GM12878 (cell line): ENCODE measurements around the gene SYNDIG1. TPM values are rescaled to one million over a fixed set of nuclear protein-coding genes. Genes with fewer than 3 reads are reported as not detected.

Source experiments
- ATAC-seq: fragments of 200-7000 bp; cut with Tn5 transposase; 3 replicates; pipeline ENCODE4 v1.9.1; 2020; ENCODE audit warnings: mild to moderate bottlenecking, moderate library complexity
- BruUV-seq: library from RNA; stranded (reverse); fragments of 400-500 nt; replicated peaks from 2 replicates; lab custom pipeline; 2021; lab: Mats Ljungman, UMichigan
- CTCF ChIA-PET: fragments of 300-600 bp; sonication (Branson Sonifier 250); formaldehyde crosslinking; extraction: SDS; loops from one replicate; lab custom pipeline; 2021; ENCODE audit warnings: inconsistent platforms; lab: Yijun Ruan, JAX
- POLR2A ChIA-PET: fragments of 350-600 bp; formaldehyde crosslinking; extraction: SDS; loops from one replicate; lab custom pipeline; 2021; ENCODE audit warnings: inconsistent platforms; lab: Charles Lee
- RAD21 ChIA-PET: fragments of 300-600 bp; sonication (Branson Sonifier 250); formaldehyde crosslinking; loops from one replicate; lab custom pipeline; 2023; ENCODE audit warnings: antibody characterized with exemption; ENCODE audit not compliant: unreplicated experiment; lab: Charles Lee
- SMC1A ChIA-PET: fragments of 300-600 bp; sonication (Branson Sonifier 250); formaldehyde crosslinking; loops from one replicate; lab custom pipeline; 2023; ENCODE audit not compliant: unreplicated experiment, uncharacterized antibody; lab: Charles Lee
- DNase-seq: peaks from one replicate; pipeline ENCODE4 v3.0.0-alpha.2; 2011; ENCODE audit warnings: low read depth, low spot score
- FAIRE-seq: peaks from 3 replicates; lab custom pipeline; 2011; peaks lifted over from hg19 to GRCh38; lab: Jason Lieb, UNC
- H2AFZ ChIP-seq: 2 replicates; pipeline ENCODE4 v1.6.0; 2011; ENCODE audit warnings: low read depth, low read length, control low read depth; ENCODE audit not compliant: control insufficient read depth
- H3K27ac ChIP-seq: 2 replicates; pipeline ENCODE4 v1.5.1; 2011; ENCODE audit warnings: control low read depth; ENCODE audit not compliant: control insufficient read depth, insufficient read depth
- H3K27me3 ChIP-seq, 2 experiments: replicated peaks in 1 of 2; 2 replicates each; pipeline versions ENCODE4 v1.6.0 to v1.6.1; 2011; ENCODE audit warnings: low read length in 1 of 2; ENCODE audit not compliant: control insufficient read depth in 2 of 2, insufficient read depth in 2 of 2
- H3K36me3 ChIP-seq, 2 experiments: 2 replicates each; pipeline ENCODE4 v1.5.1; 2011; ENCODE audit warnings: low read length in 1 of 2; ENCODE audit not compliant: control insufficient read depth in 2 of 2, insufficient read depth in 2 of 2
- H3K4me1 ChIP-seq: 2 replicates; pipeline ENCODE4 v1.6.1; 2011; ENCODE audit warnings: mild to moderate bottlenecking, low read length, moderate library complexity, mixed read lengths; ENCODE audit not compliant: control insufficient read depth, insufficient read depth
- H3K4me2 ChIP-seq: 2 replicates; pipeline ENCODE4 v1.6.0; 2011; ENCODE audit warnings: control low read depth; ENCODE audit not compliant: control insufficient read depth, insufficient read depth
- H3K4me3 ChIP-seq: fragments of 200-600 bp; sonication (generic); 2 replicates; pipeline ENCODE4 v1.5.1; 2016
- H3K79me2 ChIP-seq: 2 replicates; pipeline ENCODE4 v1.6.0; 2011; ENCODE audit warnings: low read length; ENCODE audit not compliant: control insufficient read depth, insufficient read depth
- H3K9ac ChIP-seq: 2 replicates; pipeline ENCODE4 v1.8.0; 2011; ENCODE audit warnings: low read length, control low read depth, mixed read lengths; ENCODE audit not compliant: control insufficient read depth, insufficient read depth
- H3K9me3 ChIP-seq: replicated peaks from 3 replicates; pipeline ENCODE4 v1.5.1; 2011; ENCODE audit warnings: mild to moderate bottlenecking, low read length; ENCODE audit not compliant: control insufficient read depth, insufficient read depth
- H4K20me1 ChIP-seq: 2 replicates; pipeline ENCODE4 v1.6.0; 2011; ENCODE audit not compliant: control insufficient read depth, insufficient read depth
- ASH2L ChIP-seq: fragments of 300-600, 200-600 bp; sonication (generic); IDR thresholded peaks from 2 replicates; pipeline ENCODE4 v1.6.1; 2017; ENCODE audit warnings: low read depth, mild to moderate bottlenecking, borderline replicate concordance
- BMI1 ChIP-seq: fragments of 450-650 bp; IDR thresholded peaks from 2 replicates; pipeline ENCODE4 v1.6.1; 2016; ENCODE audit warnings: mild to moderate bottlenecking, moderate library complexity, borderline replicate concordance
- IKZF1 ChIP-seq: fragments of 450-650 bp; conservative IDR thresholded peaks from 2 replicates; pipeline ENCODE4 v1.6.1; 2017; ENCODE audit warnings: antibody characterized with exemption, mild to moderate bottlenecking
- IRF4 ChIP-seq: IDR thresholded peaks from 2 replicates; pipeline ENCODE4 v1.6.1; 2011; ENCODE audit warnings: low read depth, low read length
- KAT2A ChIP-seq: conservative IDR thresholded peaks from 2 replicates; pipeline ENCODE4 v1.6.1; 2011; ENCODE audit warnings: low read depth, low read length; ENCODE audit not compliant: control insufficient read depth
- NRF1 ChIP-seq: conservative IDR thresholded peaks from 2 replicates; pipeline ENCODE4 v1.6.1; 2011; ENCODE audit warnings: mild to moderate bottlenecking, low read depth, low read length, improper control_type of control experiment
- SPI1 ChIP-seq: IDR thresholded peaks from 2 replicates; pipeline ENCODE4 v1.6.1; 2011; ENCODE audit warnings: low read depth, mild to moderate bottlenecking, low read length, moderate library complexity, borderline replicate concordance; ENCODE audit not compliant: insufficient read depth
- WRNIP1 ChIP-seq: IDR thresholded peaks from 2 replicates; pipeline ENCODE4 v1.6.1; 2011; ENCODE audit warnings: low read depth, low read length, improper control_type of control experiment, borderline replicate concordance
- WGBS: methylation state at CpG from one replicate; pipeline ENCODE4 v1.1.6; 2016; ENCODE audit warnings: low lambda C conversion rate; ENCODE audit not compliant: insufficient replicate concordance, insufficient coverage; ENCODE audit errors: missing lambda C conversion rate; 5-methylcytosine and 5-hydroxymethylcytosine counted together
- in situ Hi-C: fragments of 300-500 bp; cut with MboI; formaldehyde crosslinking; loops from 9 replicates; pipeline ENCODE4 v1.14.3; 2018; ENCODE audit warnings: mixed read lengths
- intact Hi-C: fragments of 100-400 bp; cut with micrococcal nuclease; formaldehyde crosslinking; loops from one replicate; pipeline ENCODE4 v1.14.2; 2022; ENCODE audit not compliant: unreplicated experiment
- polyA plus RNA-seq, 11 experiments: library from polyadenylated mRNA; depleted of rRNA in 4 of 11; unstranded in 6 of 11; stranded (reverse) in 5 of 11; fragments of >200 nt; fragmentation: Nextera tagmentation in 4 of 11; fragmentation: Illumina TruSeq in 1 of 11; extraction: Ambion mirVana in 4 of 11; extraction: Trizol in 1 of 11; gene quantifications; 1 replicate in 1 of 11; 2 replicates in 10 of 11; pipeline versions ENCODE4 v1.2.1 to v1.2.3, GENCODE V29; 2011 to 2016; ENCODE audit warnings: inconsistent platforms in 2 of 11, missing spikeins in 2 of 11, low read depth in 1 of 11
- total RNA-seq, 4 experiments: library from RNA; depleted of rRNA in 3 of 4; stranded (reverse); fragments of >200 nt in 3 of 4; fragmentation: Illumina TruSeq in 1 of 4; extraction: Trizol in 1 of 4; gene quantifications; 2 replicates each; pipeline versions ENCODE4 v1.2.1 to v1.2.3, GENCODE V29; 2013 to 2021
- TF ChIP-seq, protein P1 (sequence below): fragments of 450-650 bp; IDR thresholded peaks from 2 replicates; pipeline ENCODE4 v1.6.1; 2017; ENCODE audit warnings: borderline replicate concordance
- TF ChIP-seq, protein P2 (sequence below): fragments of 450-650 bp; formaldehyde crosslinking; IDR thresholded peaks from 2 replicates; pipeline ENCODE4 v1.4.0; 2022; ENCODE audit warnings: mild to moderate bottlenecking, moderate library complexity
- TF ChIP-seq, protein P3 (sequence below): IDR thresholded peaks from 2 replicates; pipeline ENCODE4 v1.6.1; 2011; ENCODE audit warnings: borderline replicate concordance, low read depth, mild to moderate bottlenecking, moderate library complexity, low read length; ENCODE audit not compliant: insufficient read depth, poor library complexity, severe bottlenecking

Gene SYNDIG1
- total and polyA plus RNA-seq, 10 of the 15 experiments (the other 5 are each of a cell fraction or from before 2014, with no cell fraction given), result not detected

- no peaks in the 10 kb centered on the region for H3K27me3 ChIP-seq
- no peaks in the 10 kb centered on the region for H3K79me2 ChIP-seq
- H3K27ac ChIP-seq, result no peak overlapping the region
- H3K4me1 ChIP-seq, result no peaks in the 10 kb centered on the region
- POLR2A ChIA-PET, result no interaction called here
- intact Hi-C loops, result no loop called here
- H4K20me1 ChIP-seq, result no peaks in the 10 kb centered on the region
- no peak for FAIRE-seq
- H3K9me3 ChIP-seq, result no peaks in the 10 kb centered on the region
- 20% methylated on average over 3 of the region's 3 CpGs for WGBS
- RAD21 ChIA-PET, result no interaction called here
- TF ChIP-seq, protein P1, sequence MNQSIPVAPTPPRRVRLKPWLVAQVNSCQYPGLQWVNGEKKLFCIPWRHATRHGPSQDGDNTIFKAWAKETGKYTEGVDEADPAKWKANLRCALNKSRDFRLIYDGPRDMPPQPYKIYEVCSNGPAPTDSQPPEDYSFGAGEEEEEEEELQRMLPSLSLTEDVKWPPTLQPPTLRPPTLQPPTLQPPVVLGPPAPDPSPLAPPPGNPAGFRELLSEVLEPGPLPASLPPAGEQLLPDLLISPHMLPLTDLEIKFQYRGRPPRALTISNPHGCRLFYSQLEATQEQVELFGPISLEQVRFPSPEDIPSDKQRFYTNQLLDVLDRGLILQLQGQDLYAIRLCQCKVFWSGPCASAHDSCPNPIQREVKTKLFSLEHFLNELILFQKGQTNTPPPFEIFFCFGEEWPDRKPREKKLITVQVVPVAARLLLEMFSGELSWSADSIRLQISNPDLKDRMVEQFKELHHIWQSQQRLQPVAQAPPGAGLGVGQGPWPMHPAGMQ, result no peak
- TF ChIP-seq KAT2A (no peak), NRF1 (no peak), SPI1 (no peak), IKZF1 (no peak), ASH2L (no peak), BMI1 (no peak), IRF4 (no peak), WRNIP1 (no peak)
- TF ChIP-seq, protein P2, sequence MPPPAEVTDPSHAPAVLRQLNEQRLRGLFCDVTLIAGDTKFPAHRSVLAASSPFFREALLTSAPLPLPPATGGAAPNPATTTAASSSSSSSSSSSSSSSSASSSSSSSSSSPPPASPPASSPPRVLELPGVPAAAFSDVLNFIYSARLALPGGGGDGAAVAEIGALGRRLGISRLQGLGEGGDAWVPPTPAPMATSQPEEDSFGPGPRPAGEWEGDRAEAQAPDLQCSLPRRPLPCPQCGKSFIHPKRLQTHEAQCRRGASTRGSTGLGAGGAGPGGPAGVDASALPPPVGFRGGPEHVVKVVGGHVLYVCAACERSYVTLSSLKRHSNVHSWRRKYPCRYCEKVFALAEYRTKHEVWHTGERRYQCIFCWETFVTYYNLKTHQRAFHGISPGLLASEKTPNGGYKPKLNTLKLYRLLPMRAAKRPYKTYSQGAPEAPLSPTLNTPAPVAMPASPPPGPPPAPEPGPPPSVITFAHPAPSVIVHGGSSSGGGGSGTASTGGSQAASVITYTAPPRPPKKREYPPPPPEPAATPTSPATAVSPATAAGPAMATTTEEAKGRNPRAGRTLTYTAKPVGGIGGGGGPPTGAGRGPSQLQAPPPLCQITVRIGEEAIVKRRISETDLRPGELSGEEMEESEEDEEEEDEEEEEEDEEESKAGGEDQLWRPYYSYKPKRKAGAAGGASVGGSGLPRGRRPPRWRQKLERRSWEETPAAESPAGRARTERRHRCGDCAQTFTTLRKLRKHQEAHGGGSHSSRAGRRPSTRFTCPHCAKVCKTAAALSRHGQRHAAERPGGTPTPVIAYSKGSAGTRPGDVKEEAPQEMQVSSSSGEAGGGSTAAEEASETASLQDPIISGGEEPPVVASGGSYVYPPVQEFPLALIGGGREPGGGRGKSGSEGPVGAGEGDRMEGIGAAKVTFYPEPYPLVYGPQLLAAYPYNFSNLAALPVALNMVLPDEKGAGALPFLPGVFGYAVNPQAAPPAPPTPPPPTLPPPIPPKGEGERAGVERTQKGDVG (CRISPR knock-in tag), result no peak
- TF ChIP-seq, protein P3, sequence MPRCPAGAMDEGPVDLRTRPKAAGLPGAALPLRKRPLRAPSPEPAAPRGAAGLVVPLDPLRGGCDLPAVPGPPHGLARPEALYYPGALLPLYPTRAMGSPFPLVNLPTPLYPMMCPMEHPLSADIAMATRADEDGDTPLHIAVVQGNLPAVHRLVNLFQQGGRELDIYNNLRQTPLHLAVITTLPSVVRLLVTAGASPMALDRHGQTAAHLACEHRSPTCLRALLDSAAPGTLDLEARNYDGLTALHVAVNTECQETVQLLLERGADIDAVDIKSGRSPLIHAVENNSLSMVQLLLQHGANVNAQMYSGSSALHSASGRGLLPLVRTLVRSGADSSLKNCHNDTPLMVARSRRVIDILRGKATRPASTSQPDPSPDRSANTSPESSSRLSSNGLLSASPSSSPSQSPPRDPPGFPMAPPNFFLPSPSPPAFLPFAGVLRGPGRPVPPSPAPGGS, result no peak
- TF ChIP-seq, all 136 proteins: peak for 0
- ChIA-PET SMC1A (no interaction called here), CTCF (no interaction called here)
- in situ Hi-C loops, result no loop called here
- no peak for DNase-seq
- Histone ChIP-seq H2AFZ (no peak overlapping the region), H3K36me3 (no peaks in the 10 kb centered on the region), H3K4me3 (no peak overlapping the region), H3K4me2 (no peak overlapping the region), H3K9ac (no peak overlapping the region)
- ATAC-seq, result no peak
- BruUV-seq, result no TSS peak
Observed at GRCh38 chr20:24542721-24543120, 73.3 kb downstream of the SYNDIG1 start.
